ENCODE data around the gene STOM.

The STOM gene

DNA sequence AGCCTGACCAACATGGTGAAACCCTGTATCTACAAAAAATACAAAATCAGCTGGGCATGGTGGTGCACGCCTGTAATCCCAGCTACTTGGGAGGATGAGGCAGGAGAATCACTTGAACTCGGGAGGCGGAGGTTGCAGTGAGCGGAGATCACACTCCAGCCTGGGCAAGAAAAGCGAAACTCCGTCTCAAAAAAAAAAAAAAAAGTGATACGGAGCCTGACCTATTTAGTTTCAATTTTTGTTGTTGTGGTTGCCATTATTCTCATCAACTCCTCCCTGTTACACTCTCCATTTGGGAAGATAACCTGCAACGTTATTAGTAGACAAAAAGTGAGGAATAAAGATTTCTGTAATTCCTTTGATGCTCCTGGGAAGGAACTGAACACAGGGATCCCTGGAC, 1.3 kb downstream of the STOM start:
- no peak for DNase-seq

DNA sequence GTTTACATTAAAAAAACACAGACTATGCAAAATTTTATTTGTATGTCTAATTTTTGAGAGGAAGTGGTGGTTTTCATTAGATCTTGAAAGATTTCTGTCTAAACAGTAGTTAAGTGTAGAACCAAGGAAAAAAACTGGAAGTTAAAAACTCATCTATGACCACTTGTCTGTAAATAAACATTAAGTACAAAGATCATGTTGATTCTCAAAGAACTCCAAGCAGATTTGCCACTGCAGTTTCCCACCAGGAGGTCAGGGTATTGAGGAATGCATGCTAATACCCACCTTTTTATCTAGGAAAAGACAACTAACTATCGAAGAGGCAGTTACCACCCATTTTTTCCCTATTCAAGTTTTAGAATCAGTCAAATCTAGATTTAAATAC, 1.9 kb downstream of the STOM start:
- DNase-seq, result no peak

DNA sequence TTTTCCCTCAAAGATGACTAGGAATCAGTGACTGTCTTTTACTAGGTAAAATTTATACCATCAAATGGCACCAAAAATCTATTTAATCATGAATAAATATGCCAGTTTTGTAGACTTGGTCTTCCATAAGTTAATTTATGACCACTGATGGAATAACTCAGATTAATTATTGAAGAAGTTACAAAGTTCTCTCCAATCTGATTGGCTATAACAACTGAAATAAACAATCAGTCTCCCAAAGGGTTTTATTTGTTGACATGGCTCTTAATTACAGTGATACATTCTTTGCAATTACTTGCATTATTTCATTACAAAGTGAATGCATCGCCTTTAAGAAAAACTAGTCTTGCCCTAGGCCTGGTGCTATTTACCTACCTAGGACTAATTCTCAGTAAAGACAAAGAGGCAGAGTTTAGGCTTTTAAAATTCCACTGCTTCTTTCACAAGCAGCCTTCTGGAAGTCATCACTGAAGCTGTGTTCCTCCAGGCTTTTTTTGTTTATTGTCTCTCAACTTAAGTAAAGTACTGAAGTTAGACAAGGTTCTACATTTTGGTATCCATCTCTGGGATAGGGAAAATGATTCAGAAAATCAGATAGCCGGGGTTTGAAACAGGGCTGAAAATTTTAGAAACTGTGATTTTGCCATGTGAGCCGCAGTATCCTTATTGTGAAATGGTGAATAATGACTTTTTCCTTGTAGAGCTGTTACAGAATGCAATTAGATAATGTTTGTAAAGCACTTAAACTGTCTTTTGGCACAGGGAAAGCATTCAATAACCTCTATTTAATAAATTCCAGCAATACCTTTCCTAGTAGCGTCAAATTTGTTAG, 2.5 kb downstream of the STOM start:
- DNase-seq, result no peak

DNA sequence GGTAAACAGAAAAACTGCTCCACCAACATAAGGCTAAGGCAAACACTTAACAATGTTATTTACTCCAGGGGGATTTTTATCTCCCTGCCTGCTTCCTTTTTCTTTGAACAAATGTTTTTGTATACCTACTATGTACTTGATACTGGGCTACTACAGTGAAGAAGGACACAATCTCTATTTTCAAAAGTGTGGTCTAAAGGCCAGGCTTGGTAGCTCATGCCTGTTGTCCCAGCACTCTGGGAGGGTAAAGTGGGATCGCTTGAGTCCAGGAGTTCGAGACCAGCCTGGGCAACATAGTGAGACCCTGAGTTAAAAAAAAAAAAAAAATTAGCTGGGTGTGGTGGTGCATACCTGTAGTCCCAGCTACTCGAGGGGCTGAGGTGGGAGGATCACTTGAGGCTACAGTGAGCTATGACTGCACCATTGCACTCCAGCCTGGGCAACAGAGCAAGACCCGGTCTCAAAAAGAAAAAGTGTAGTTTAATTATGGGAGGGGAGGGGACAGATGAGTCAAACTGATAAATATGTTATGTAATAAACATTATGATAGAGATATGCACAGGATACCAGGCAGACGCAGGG, 3.3 kb downstream of the STOM start:
- no peak for DNase-seq

DNA sequence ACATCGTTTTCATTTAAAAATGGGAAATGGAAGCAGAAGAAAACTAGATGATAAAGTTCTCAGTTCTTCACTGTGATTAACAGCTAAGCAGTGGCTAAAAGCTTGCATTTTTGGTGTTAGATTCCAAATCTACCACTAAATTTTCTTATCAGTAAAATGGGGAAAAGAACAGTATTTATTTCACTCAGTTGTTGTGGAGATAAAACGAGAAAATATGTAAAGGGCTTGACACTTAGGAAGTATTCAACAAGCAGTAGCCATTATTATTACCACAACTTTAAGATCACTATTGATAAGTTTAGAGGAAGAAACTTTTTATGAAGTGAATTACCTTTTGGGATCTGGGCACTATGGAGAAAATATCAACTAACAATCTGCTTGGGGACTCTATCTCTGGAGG, 4.5 kb downstream of the STOM start:
- DNase-seq, result no peak

DNA sequence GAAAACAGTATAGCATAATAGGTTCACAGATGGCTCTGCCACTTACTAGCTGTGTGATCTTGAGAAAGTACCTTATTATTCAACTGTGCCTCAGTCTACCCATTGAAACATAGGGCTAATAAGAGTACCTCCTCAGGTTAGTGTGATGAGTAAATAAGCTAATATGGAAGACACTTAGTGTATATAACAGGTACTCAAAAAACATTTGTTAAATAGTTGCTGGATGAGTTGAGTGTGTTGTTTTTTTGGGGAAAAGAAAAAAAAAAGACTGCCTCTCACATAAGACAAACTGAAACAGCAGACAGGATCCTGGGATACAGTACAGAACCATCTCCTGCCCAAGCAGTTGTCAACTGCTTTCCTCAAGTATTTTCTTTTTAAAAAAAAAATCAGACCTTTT, 5.2 kb downstream of the STOM start:
- DNase-seq, result no peak

DNA sequence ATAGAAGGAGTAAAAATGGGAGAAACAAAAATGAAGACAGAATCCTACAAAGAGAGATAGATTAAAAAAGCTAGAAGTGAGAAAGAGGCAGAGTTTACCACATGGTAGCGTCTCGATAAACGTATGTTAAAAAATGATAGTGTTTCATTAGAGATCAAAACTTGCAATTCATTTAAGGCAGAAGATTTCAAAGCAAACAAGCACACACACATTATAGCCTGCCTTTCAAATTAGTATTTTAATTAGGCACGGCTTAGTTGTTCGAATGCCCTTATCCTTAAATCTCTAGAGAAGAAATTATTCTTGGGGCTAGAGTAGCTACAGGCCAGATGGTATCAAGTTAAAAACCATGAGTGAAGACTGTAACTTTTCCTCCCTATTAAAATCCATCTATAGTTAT, 6.0 kb downstream of the STOM start:
- DNase-seq, result no peak

DNA sequence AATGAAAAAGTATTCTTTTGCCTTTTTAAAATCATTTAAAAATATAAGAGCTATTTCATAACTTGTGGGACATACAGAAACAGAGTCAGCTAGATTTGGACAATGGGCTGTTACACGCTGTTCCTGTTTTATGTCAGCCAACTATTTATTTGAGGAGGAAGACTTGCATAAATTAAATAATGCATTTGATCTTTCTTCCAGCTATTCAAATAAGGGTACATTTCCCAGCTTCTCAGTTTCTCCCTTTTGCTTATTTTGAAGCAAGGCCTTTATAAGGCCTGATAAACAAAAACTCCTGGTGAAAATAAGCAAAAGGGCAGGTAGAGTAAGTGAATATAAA, 6.5 kb downstream of the STOM start:
- no peak for DNase-seq

DNA sequence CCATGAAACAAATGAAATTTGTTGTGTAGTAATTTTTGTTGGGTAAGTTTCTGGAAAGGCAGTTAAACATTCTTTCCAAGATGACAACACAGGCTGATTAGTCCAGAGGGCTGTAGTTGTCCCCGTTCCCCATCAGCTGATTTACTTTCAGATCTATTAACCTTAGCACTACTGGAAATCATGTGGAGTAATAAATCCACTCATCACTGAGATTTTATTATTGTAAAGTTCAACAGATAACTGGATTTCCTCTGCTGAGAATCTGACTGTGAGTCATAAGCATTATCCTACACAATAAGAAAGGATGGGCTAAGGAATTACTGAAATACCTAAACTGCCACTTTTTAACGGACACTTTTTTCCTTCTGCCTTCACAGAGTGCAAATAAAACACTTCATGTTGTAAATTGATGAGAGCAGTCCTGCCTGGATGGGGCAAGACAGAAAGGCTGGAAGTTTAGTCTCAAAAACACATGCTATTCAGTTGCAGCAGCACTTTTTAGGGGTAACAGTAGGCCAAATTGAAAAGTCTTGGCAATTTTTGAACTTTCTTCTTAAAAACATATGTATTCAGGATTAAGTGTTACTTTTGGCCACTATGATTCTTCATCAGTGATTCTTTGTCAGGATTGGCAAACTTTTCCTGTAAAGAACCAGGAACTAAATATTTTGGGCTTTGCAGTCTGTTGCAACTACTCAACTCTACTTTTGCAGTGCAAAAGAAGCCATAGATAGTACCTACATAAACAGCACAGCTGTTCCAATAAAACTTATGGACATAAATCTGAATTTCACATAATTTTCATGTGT, 7.0 kb downstream of the STOM start:
- no peak for DNase-seq

DNA sequence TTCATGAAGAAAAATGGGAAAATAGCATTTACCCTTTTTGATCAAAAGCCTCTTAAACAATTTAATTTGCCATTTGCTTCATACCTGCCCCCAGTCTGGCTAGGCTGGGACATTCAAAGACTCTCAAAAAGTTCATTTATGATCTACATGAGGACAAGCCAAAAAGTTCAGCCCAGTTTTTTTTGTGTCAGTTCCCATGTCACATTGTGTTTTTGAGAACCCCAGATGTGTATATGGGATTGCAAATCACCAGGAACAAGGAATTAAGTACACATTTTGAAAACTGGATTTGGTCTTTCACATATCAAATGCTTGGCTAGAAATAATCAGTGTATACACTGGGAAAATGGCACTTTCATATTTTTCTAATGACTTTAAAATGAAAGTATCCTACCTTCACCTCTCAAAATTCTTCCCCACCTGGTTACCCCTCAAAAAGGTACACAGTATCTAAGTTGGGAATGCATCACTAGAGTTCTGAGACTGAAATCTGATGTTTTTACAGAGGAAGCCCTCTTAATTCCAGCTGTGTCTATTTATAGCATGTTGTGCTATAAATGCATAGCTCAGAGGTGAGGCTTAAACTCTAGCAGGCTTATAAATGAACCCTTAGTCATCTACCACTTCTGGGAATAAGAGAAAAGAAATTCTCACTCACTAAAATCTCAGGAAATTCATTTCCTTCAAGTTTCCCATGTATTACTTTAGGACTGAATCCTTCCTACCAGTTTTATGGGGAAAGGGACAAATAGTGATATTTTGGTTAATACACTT, 9.3 kb downstream of the STOM start:
- DNase-seq, result no peak

DNA sequence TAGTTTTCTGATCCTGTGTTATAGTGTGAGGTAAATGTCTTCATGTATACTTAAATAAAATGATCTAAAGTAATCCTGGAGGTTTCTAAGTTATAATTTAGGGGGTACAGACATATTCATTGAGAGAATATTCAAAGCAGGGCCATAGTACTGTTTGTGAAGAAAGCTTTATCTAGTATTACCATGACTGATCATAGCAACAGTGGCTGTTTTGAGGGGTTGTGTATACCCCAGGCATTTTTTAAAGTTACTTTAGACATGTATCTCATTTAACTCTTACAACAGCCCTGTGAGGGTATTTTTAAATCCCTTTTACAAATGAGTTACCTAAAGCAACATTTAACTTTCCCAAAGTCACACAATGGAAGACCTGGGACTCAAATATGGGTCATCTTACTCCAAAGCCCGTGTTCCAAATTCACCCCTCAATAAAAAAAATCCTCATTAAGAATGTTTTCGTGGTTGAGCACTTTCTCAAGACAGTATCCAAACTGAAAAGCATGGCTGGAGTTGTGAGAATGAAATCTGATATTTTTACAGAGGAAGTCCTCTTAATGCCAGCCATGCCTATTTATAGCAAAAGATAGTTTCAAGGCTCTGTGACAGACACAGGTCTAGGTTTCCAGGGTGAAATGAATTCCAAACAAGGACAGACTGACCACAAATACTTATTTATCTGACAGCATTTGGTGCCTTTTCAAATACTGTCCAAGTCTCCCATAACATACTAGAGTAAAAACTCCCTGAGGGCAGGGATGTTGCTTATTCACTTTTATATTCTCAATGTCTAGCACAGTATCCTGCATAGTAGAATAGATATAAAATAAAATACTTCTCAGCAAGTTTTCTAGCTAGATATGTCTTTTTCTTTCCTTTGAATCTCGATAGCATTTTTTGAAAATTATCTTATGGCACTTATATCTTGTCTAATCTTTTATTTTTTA, 10.4 kb downstream of the STOM start:
- DNase-seq, result no peak

DNA sequence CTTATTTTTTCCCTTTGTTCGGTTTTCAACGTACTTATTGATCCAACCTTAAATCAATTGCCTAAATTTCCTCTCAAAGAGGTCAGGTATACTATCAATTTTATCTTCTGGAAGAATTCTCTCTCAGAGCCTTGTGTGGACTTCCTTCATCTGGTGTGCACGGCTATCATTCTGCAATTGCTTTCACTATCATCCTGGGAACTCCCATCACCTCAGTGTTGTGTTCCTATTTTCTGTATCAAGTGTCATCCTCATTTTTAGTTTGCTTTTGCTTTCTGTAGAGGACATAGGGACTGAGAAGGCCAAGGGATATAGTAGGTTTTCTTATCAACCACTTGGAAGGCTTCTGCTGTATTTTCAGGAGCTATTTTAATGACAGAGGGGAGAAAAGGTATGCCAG, 11.3 kb downstream of the STOM start:
- no peak for DNase-seq

DNA sequence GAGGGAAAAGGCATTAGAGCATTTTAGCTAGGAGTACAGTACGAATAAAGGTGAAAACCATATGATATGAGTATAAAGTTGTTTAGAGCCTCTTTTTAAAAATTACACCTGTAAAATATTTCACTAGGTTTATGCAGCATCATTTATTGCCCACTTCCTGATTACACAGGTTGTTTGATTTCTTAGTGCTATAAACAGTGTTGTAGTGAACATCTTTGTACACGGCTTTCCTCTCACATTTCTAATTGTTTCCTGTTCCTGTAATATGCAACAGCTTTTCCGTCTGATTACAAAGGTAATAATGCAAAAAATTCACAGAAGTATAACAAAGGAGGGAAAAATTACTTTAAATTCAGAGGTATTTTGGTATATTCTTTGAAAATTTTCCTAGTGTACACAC, 13.0 kb downstream of the STOM start:
- DNase-seq, result no peak

DNA sequence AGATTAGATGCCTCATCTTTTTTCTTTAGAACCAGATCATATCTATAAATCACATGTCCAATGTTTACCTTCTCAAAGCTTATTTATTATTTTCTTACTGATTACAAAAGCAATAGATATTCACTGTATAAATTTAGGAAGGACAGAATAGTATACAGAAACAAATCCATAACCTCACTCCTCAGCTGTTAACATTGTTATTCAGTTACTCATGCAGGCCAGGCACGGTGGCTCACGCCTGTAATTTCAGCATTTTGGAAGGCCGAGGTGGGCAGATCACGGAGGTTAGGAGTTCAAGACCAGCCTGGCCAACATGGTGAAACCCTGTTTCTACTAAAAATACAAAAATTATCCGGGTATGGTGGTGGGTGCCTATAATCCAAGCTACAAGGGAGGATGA, 15.3 kb downstream of the STOM start:
- no peak for DNase-seq

DNA sequence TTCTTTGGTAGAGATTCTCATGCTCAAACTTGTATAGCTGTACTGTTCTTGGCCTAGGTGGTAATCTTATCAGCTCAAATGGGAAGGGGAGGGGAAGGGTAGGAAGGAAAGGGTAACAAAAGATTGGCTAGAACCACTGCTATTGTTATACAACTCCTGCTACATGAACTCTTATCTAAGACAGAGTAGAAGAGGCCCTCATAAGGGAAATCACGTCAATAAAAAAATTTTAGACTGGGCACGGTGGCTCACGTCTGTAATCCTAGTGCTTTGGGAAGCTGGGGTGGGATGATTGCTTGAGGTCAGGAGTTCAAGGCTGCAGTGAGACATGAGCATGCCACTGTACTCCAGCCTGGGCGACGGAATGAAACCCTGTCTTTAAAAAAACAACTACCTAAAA, 15.9 kb downstream of the STOM start:
- DNase-seq, result no peak

DNA sequence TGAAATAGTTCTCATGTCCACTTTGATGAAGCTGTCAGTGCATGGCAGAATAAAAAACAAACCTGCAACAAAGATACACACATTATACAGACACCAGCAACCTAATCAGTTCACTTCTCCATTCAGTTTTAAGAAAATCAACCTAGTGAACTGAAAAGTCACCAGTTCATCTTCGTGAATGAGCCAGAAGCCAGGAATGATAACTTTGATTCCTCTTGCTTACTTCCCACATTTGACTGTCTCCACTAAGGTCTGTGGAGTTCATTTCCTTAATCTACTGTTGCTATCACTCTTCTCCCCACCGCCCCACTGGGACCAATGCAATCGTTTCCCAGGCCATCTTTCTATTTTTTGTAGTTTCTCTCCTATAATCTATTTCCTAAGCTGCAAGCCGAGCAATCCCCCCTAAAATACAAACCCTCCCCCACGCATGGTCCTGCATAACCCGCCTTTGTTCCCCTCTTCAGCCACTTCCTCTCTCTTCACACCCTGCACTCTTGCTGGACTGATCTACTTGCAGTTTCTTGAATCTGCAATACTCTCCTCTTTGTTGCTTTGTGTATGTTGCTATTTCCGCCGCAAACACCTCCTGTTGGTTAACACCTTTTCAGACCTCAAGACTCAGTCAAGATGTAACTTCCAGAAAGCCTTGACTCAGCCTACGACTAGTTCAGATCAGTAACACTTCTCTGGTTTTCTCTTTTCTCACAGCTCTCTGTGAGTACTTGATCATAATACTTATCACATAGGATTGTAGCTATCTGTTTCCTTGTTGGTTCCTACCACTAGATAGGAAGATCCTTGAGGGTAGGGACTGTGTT, 16.6 kb downstream of the STOM start:
- DNase-seq, result no peak

DNA sequence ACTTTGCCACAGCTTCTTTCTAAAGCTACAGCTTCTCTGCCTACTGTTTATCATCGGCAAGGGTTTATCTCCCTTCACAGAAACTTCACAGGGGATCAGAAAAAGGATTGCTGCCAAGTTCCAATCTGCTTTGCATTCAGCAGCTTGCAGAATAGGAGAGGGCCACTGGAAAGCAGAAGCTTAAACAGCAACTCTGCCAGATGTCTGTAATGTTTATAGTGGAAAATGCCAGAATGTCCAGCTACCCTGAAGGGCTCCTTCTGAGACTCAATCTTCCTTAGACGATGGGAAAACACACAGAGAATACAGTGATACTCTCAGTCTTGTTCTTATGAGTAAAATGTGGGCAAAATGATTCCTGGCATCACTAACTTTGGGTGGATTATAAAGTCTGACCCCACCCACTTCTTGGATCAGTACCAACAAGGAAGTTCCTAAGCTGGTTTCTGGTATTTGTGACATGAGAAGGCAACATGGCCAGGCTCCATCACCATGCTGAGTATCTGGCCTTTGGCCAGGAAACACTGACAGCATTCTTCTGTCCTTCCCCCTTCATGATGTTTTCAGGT, 19.0 kb downstream of the STOM start:
- no peak for DNase-seq

DNA sequence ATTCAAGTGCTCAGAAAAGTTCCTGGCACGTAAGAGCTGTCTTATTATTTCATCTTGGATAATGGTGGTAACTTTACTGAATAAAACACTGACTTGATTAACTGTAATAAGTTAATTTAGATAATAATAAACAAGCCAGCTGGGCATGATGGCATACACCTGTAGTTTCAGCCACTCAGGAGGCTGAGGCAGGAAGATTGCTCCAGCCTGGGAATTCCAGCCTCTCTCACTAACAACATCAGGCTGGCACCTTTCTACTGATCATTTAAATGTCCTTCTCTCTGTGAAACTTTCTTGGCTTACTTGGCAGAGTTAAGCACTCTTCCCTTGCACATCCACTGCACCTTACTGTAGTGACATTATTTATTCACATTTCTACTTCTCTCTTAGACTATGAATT, 20.0 kb downstream of the STOM start:
- DNase-seq, result no peak

DNA sequence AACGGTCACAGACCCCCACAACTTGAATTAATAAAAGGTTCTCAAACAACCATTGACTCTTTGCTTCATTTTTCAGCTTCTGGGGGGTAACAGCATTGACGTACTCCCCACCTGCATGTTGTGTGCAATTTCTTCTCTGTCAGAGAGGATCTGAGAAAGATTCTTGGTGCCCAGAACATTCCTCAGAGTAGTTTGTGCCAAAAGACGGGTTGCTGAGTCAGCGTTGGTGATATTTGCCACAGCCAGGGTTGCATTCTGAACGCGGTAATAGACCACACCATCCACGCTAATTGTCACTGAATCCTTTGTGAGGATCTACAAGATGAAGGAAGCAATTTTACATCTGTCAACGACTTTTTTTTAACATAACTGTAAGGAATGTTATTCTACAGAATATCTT, 21.0 kb downstream of the STOM start:
- DNase-seq, result no peak

DNA sequence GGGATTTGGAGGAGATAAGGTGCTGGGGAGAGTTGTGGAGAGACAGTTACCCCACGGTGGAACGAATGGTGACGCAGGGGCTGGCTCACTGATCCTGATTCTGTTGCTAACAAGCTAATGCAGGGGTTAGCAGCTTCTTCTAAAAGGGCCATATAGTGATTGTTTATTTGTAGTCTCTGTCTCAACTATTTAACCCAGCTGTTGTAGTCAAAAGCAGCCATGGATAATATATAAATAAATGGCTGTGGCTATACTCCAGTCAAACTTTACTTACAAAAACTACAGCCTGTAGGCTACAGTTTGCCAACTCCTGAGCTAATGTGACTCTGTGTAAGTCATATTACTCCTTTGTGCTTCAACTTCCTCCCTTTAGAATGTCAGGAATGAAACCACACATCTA, 21.8 kb downstream of the STOM start:
- no peak for DNase-seq

DNA sequence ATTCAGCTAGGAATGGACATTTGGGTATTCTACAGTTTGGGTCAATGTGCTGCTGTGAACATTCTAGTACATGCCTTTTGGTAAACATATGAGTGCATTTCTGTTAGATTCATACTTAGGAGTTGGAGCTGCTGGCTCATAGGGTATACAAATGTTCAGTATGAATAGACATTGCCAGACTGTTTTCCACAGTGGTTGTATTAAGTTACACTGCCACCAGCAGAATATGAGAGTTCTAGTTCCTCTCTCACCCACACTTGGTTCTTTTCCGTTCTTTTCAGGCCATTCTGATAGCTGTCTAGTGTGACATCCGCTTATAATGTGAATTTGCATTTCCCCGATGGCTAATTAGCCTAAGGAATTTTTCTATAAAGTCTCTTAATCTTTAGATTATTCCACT, 25.0 kb downstream of the STOM start:
- DNase-seq, result no peak
